Activated CD8-positive, alpha-beta T cell treated with anti-CD3 and anti-CD28 coated beads, Interleukin-2, amount 10 ng/mL, durations not matched to agents 7 days and 5 days (primary cell): Measurements from ENCODE around the gene CERS2. TPM values are rescaled to one million over a fixed set of nuclear protein-coding genes. Genes with fewer than 3 reads are reported as not detected.

Experiments used
- ATAC-seq: fragments of 150-1000 bp; cut with Tn5 transposase; one replicate; pipeline ENCODE4 v1.10.0; 2021; ENCODE audit warnings: moderate library complexity
- CTCF ChIA-PET: fragments of 350-600 bp; sonication (Branson Sonifier 250); formaldehyde crosslinking; loops from one replicate; lab custom pipeline; 2021; ENCODE audit warnings: antibody characterized with exemption; lab: Charles Lee
- POLR2A ChIA-PET: fragments of 350-600 bp; sonication (Branson Sonifier 250); formaldehyde crosslinking; loops from one replicate; lab custom pipeline; 2021; ENCODE audit warnings: antibody characterized with exemption; lab: Charles Lee
- DNase-seq: peaks from one replicate; pipeline ENCODE4 v3.0.0-alpha.2; 2020
- H3K27ac Mint-ChIP-seq: one replicate; pipeline ENCODE4 v1.8.0; 2021; ENCODE audit warnings: mild to moderate bottlenecking, mixed read lengths
- H3K27me3 Mint-ChIP-seq: one replicate; pipeline ENCODE4 v1.8.0; 2021; ENCODE audit warnings: low read depth, mixed read lengths
- H3K36me3 Mint-ChIP-seq: one replicate; pipeline ENCODE4 v1.8.0; 2021; ENCODE audit warnings: low read depth, mixed read lengths
- H3K4me1 Mint-ChIP-seq: one replicate; pipeline ENCODE4 v1.8.0; 2021; ENCODE audit warnings: low read depth, mixed read lengths
- H3K4me3 Mint-ChIP-seq: one replicate; pipeline ENCODE4 v1.8.0; 2021; ENCODE audit warnings: mild to moderate bottlenecking, mixed read lengths
- H3K9me3 Mint-ChIP-seq: one replicate; pipeline ENCODE4 v1.8.0; 2022; ENCODE audit warnings: mixed read lengths; ENCODE audit not compliant: insufficient read depth
- total RNA-seq, 2 experiments: library from RNA; stranded (reverse); gene quantifications; one replicate each; pipeline ENCODE4 v1.2.3, GENCODE V29; 2021

The CERS2 gene
- total RNA-seq, 2 experiments from 2014 or later: 149 to 150 TPM

GRCh38 chr1:150979092-150980056, 4.7 kb upstream of the CERS2 start:
- peak overlapping the region; percentile 27 for H3K27ac Mint-ChIP-seq

GRCh38 chr1:150976879-150977694, 2.5 kb upstream of the CERS2 start:
- DNase-seq: peak; percentile 72
- H3K4me1 Mint-ChIP-seq: peaks cover 60% of the 10 kb centered on the region
- ATAC-seq: no peak
- H3K27me3 Mint-ChIP-seq: no peaks in the 10 kb centered on the region
- ChIA-PET CTCF (interaction anchor here (0.9 to 12.4 kb wide), 9 partner anchors 9 to 361 kb away, joined by 3 to 164 read pairs (median 7); partner anchors contain the start of genes ENSA and MINDY1), POLR2A (interaction anchor here (0.6 to 1.3 kb wide), 4 partner anchors 13 to 348 kb away, joined by 3 to 4 read pairs (median 4); partner anchors contain the start of genes C1orf56 and ENSA)
- H3K27ac Mint-ChIP-seq: peak overlapping the region; percentile 50
- H3K36me3 Mint-ChIP-seq: peaks cover 12% of the 10 kb centered on the region
- H3K4me3 Mint-ChIP-seq: peak overlapping the region; percentile 67
- H3K9me3 Mint-ChIP-seq: no peaks in the 10 kb centered on the region

More at GRCh38 chr1:150979092-150980056, 4.7 kb upstream of the CERS2 start:
- H3K4me3 Mint-ChIP-seq: peak overlapping the region; percentile 43
- ChIA-PET POLR2A (no interaction called here), CTCF (interaction anchor here (0.6 to 12.4 kb wide), 14 partner anchors 8 to 723 kb away, joined by 3 to 164 read pairs (median 3); partner anchors contain the start of genes CTSK, GOLPH3L and MINDY1)
- peak; percentile 93 for DNase-seq
- peak; percentile 66 for ATAC-seq
- no peaks in the 10 kb centered on the region for H3K27me3 Mint-ChIP-seq
- no peaks in the 10 kb centered on the region for H3K9me3 Mint-ChIP-seq
- peaks cover 46% of the 10 kb centered on the region for H3K4me1 Mint-ChIP-seq
- H3K36me3 Mint-ChIP-seq: no peaks in the 10 kb centered on the region

- H3K36me3 Mint-ChIP-seq: peaks cover 19% of the 10 kb centered on the region
- H3K4me1 Mint-ChIP-seq: peaks cover 64% of the 10 kb centered on the region
- ATAC-seq (no peak), DNase-seq (no peak)
- ChIA-PET CTCF (interaction anchor here (1.0 to 3.3 kb wide), 5 partner anchors 10 to 360 kb away, joined by 3 to 10 read pairs (median 4); partner anchors contain the start of gene MINDY1), POLR2A (interaction anchor here (0.6 to 1.3 kb wide), 3 partner anchors 71 to 426 kb away, joined by 4 read pairs; partner anchors contain the start of genes C1orf56 and ENSA)
- H3K4me3 Mint-ChIP-seq: peak overlapping the region; percentile 67
- H3K27ac Mint-ChIP-seq: peak overlapping the region; percentile 50
- H3K27me3 Mint-ChIP-seq: no peaks in the 10 kb centered on the region
- H3K9me3 Mint-ChIP-seq: no peaks in the 10 kb centered on the region
Measured at GRCh38 chr1:150976401-150976821, 1.8 kb upstream of the CERS2 start.

- H3K9me3 Mint-ChIP-seq: no peaks in the 10 kb centered on the region
- H3K4me1 Mint-ChIP-seq: peaks cover 70% of the 10 kb centered on the region
- POLR2A ChIA-PET: interaction anchor here (0.8 to 1.4 kb wide), 9 partner anchors 8 to 410 kb away, joined by 3 to 9 read pairs (median 4); partner anchors contain the start of gene CTSS
- H3K27ac Mint-ChIP-seq: peak overlapping the region; percentile 85
- H3K27me3 Mint-ChIP-seq: no peaks in the 10 kb centered on the region
- ATAC-seq: peak; percentile 54
- CTCF ChIA-PET: interaction anchor here (0.6 to 1.7 kb wide), 7 partner anchors 9 to 183 kb away, joined by 3 to 9 read pairs (median 5); partner anchors contain the start of genes MINDY1, SETDB1 and TNFAIP8L2
- H3K36me3 Mint-ChIP-seq: peaks cover 21% of the 10 kb centered on the region
- peak overlapping the region; percentile 87 for H3K4me3 Mint-ChIP-seq
- DNase-seq: peak; percentile 58
Measured at GRCh38 chr1:150973836-150974579, 627 bp downstream of the CERS2 start.

GRCh38 chr1:150973258-150973835, 1.3 kb downstream of the CERS2 start:
- ChIA-PET POLR2A (interaction anchor here (0.8 to 1.4 kb wide), 9 partner anchors 8 to 409 kb away, joined by 3 to 9 read pairs (median 4); partner anchors contain the start of gene CTSS), CTCF (interaction anchor here (0.6 to 1.7 kb wide), 7 partner anchors 8 to 183 kb away, joined by 3 to 9 read pairs (median 5); partner anchors contain the start of genes MINDY1, SETDB1 and TNFAIP8L2)
- H3K9me3 Mint-ChIP-seq: no peaks in the 10 kb centered on the region
- ATAC-seq: peak; percentile 8
- H3K4me3 Mint-ChIP-seq: peak overlapping the region; percentile 87
- peak overlapping the region; percentile 85 for H3K27ac Mint-ChIP-seq
- H3K4me1 Mint-ChIP-seq: peaks cover 64% of the 10 kb centered on the region
- H3K36me3 Mint-ChIP-seq: peaks cover 26% of the 10 kb centered on the region
- no peaks in the 10 kb centered on the region for H3K27me3 Mint-ChIP-seq
- peak; percentile 37 for DNase-seq

GRCh38 chr1:150972417-150972940, 2.2 kb downstream of the CERS2 start:
- CTCF ChIA-PET: interaction anchor here (1.7 kb wide), 1 partner anchor 24 kb away, joined by 9 read pairs; no protein-coding TSS in a partner anchor
- POLR2A ChIA-PET: no interaction called here
- H3K4me3 Mint-ChIP-seq: peak overlapping the region; percentile 87
- H3K27ac Mint-ChIP-seq: peak overlapping the region; percentile 85
- H3K4me1 Mint-ChIP-seq: peaks cover 59% of the 10 kb centered on the region
- DNase-seq: no peak
- ATAC-seq: no peak
- H3K27me3 Mint-ChIP-seq: no peaks in the 10 kb centered on the region
- H3K36me3 Mint-ChIP-seq: peaks cover 34% of the 10 kb centered on the region
- no peaks in the 10 kb centered on the region for H3K9me3 Mint-ChIP-seq

GRCh38 chr1:150971583-150972416, 2.8 kb downstream of the CERS2 start:
- H3K4me1 Mint-ChIP-seq: peaks cover 52% of the 10 kb centered on the region
- POLR2A ChIA-PET: interaction anchor here (1.5 kb wide), 1 partner anchor 34 kb away, joined by 3 read pairs; no protein-coding TSS in a partner anchor
- H3K27me3 Mint-ChIP-seq: no peaks in the 10 kb centered on the region
- H3K36me3 Mint-ChIP-seq: peaks cover 40% of the 10 kb centered on the region
- CTCF ChIA-PET: interaction anchor here (1.6 kb wide), 1 partner anchor 8 kb away, joined by 7 read pairs; no protein-coding TSS in a partner anchor
- H3K9me3 Mint-ChIP-seq: no peaks in the 10 kb centered on the region
- peak overlapping the region; percentile 87 for H3K4me3 Mint-ChIP-seq
- DNase-seq (no peak), ATAC-seq (no peak)
- peak overlapping the region; percentile 58 for H3K27ac Mint-ChIP-seq

GRCh38 chr1:150970808-150971582, 3.6 kb downstream of the CERS2 start:
- peaks cover 48% of the 10 kb centered on the region for H3K36me3 Mint-ChIP-seq
- POLR2A ChIA-PET: interaction anchor here (1.1 to 1.5 kb wide), 2 partner anchors 34 to 80 kb away, joined by 3 read pairs; no protein-coding TSS in a partner anchor
- CTCF ChIA-PET: interaction anchor here (1.3 to 1.9 kb wide), 3 partner anchors 9 to 37 kb away, joined by 4 to 7 read pairs (median 7); no protein-coding TSS in a partner anchor
- DNase-seq (no peak), ATAC-seq (no peak)
- no peaks in the 10 kb centered on the region for H3K27me3 Mint-ChIP-seq
- H3K9me3 Mint-ChIP-seq: no peaks in the 10 kb centered on the region
- peaks cover 45% of the 10 kb centered on the region for H3K4me1 Mint-ChIP-seq
- peak overlapping the region; percentile 43 for H3K27ac Mint-ChIP-seq
- peak overlapping the region; percentile 87 for H3K4me3 Mint-ChIP-seq
